GM18505 (cell line): Measurements from ENCODE around the gene HSPA5.
"Not testable (repeated sequence)": the region's sequence is repeated elsewhere in the genome, so short reads cannot be mapped to it uniquely, and the experiment has no call there.

ENCODE experiments used
- ATAC-seq: cut with Tn5 transposase; IDR thresholded peaks from one replicate; pipeline ENCODE4 v1.9.1; 2021; ENCODE audit not compliant: unreplicated experiment
- POLR2A ChIP-seq: IDR thresholded peaks from 4 replicates; pipeline ENCODE4 v1.6.1; 2011; ENCODE audit warnings: borderline replicate concordance; ENCODE audit not compliant: insufficient read depth, insufficient read length; ENCODE audit errors: extremely low read depth

Gene HSPA5

DNA sequence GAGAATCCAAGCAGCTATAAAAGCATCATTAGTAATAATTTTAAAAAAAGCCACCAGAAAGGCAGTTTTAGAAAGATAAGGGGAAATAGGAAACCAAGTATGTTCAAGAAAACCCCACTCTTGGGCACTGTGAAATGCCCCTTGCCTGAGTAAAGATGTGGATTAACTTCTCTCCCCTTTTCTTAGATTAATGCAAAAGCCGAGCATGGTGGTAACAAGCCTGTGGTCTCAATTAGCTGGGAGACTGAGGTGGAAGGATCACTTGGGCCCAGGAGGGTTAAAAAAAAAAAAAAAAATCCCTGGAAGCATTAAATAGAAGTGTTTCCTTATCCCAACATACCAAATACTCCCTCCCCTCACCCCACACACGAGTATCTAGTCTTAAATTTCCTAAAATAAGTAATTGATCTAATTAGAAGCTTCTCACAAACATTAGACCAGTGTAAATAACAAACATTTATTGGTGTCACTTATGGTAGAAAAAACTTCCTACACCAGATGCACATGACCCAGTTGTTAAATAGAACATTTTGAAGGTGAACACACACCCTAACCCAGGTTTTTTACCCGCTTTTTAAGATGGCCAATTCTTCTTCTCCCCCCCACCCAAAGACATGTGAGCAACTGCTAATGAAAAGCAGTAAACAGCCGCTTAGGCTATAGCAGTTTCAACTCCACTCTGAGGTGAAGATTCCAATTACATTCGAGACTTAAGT is 5.2 kb downstream of the HSPA5 start:
- TF ChIP-seq POLR2A: no peak
- no peak for ATAC-seq

DNA sequence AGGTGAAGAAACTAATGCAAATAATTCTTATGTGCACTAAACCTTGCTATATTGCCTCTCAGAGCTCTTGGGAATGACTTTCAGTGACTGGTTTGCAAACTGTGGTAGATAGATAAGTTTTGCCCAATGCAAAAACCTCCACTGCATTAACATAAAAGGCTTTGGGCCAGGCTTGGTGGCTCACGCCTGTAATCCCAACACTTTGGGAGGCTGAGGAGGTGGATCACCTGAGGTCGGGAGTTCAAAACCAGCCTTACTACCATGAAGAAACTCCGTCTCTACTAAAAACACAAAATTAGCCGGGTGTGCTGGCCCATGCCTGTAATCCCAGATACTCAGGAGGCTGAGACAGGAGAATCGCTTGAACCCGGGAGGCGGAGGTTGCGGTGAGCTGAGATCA is 7.0 kb downstream of the HSPA5 start:
- not testable (repeated sequence) for ATAC-seq

DNA sequence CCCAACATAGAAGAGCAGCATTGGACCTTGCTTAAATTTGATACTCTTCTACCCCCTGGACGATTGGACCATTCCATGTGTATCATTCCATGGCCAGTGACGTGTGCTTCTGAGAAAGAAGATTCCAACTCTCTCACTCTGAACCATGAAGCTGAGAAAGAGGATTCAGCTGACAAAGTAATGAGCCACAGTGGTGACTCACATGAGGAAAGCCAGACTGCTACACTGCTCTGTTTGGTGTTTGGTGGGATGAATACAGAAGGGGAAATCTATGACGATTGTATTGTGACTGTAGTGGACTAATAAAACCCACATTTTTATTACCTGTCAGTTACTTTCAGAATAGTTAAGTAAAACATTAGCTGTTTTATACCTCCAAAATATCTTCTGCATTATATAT is 7.5 kb downstream of the HSPA5 start:
- ATAC-seq: no peak
- TF ChIP-seq POLR2A: no peak

DNA sequence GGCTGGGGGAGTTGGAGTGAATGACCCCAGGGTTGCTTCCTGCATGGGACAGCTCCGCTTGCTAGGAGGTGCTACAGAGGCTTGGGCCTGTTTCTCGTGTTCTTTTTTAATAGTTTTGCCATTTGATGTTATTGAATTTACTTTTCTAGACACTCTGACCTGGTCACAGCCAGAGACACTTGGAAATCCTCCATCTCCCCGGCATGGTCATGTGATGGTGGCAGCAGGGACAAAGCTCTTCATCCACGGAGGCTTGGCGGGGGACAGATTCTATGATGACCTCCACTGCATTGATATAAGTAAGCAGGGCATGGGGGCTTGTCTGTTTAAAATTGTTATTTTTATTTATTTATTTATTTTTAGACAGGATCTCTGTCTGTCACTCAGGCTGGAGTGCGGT is 13.4 kb downstream of the HSPA5 start:
- no peak for ATAC-seq
- TF ChIP-seq POLR2A: no peak

DNA sequence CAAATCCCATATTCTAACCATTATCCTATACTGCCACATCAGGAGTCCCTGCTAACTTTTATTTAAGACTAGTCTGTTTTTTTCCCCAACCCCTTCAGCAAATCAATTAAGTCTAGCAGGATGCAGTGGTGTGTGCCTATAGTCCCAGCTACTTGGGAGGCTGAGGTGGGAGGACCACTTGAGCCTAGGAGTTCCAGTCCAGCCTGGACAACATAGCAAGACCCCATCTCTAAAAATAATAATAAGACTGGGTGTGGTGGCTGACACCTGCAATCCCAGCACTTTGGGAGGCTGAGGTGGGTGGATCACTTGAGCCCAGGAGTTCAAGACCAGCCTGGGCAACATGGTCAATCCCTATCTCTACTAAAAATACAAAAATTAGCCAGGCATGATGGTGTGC is 16.3 kb downstream of the HSPA5 start:
- not testable (repeated sequence) for ATAC-seq

DNA sequence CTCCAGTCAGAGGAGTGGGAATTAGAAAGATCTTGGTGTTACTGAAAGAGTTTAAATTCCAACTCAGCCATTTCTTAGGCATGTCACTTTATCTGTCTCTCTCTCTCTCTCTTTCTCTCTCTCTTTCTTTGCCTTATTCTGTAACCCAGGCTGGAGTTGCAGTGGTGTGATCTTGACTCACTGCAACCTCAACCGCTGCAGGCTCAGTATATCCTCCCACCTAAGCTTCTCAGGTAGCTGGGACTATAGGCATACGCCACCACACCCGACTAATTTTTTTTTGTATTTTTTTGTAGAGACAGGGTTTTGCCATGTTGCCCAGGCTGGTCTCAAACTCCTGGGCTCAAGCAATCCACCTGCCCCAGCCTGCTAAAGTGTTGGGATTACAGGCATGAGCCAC is 22.5 kb downstream of the HSPA5 start:
- ATAC-seq: no peak
- TF ChIP-seq POLR2A: no peak

DNA sequence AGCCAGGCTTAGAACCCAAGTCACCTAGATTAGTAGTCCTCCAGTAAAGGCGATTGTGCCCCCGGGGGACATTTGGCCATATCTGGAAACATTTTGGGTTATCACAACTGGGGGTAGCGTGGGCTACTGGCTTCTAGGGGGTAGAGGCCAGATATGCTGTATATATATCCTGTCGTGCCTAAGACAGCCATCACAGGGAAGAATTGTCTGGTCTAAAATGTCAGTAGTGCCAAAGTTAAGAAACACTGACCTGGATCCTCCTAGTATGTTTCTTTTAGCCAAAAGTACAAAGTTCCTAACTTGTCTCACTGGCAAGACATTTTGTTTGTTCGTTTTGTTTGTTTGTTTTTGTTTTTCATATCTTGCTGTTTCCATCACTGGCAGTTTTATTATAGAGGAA is 27.0 kb downstream of the HSPA5 start:
- TF ChIP-seq POLR2A: no peak
- no peak for ATAC-seq

DNA sequence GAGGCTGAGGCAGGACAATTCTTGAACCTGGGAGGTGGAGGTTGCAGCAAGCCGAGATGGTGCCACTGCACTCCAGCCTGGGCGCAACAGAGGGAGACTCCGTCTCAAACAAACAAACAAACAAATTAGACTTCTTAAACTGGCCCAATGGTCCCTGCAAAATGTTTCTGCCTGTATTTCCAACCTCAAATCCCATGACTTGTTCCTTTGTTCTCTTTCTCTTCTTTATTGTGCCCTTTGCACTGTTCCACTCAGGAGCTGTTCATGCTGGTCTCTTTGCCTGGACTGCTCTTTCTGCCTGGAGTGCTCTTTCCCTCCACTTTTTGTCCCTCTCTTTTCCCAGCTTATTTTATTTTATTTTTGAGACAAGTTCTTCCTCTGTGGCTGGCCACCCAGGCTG is 36.7 kb downstream of the HSPA5 start:
- no peak for ATAC-seq
- no peak for TF ChIP-seq POLR2A

DNA sequence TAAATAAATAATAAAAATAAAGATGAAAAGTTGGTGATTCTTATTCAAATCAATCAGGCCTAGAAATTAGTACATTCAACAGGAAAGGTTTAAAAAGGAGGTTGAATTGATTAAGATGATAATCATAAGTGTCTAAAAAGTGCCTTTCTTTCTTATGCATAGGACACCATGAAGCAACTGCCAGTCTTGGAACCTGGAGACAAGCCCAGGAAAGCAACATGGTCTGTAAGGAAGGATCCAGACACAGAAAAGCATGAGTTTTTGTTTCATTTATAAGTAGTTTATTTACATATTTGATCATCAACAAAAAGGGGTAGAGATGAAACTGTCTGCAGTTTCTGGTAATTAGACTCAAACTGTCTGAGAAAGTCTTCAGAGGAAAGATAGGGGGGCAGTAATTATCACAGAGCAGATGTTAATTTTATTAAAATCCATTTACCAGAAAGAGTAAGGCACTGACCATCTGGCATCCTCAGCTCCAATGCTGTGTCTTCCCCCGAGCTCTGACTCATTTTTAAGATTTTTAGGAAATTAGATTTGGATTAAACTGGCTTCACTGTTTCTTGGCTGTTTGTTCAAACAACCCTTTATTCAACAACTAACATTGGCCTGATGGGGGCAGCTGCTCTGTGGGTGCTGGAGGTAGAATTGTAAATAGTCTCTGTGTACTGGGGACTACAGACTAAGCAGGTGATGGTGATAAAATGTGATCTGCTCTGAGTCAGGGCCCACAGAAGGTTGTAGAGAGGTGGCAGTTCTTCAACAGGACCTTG is 38.1 kb downstream of the HSPA5 start:
- TF ChIP-seq POLR2A: no peak
- ATAC-seq: no peak

DNA sequence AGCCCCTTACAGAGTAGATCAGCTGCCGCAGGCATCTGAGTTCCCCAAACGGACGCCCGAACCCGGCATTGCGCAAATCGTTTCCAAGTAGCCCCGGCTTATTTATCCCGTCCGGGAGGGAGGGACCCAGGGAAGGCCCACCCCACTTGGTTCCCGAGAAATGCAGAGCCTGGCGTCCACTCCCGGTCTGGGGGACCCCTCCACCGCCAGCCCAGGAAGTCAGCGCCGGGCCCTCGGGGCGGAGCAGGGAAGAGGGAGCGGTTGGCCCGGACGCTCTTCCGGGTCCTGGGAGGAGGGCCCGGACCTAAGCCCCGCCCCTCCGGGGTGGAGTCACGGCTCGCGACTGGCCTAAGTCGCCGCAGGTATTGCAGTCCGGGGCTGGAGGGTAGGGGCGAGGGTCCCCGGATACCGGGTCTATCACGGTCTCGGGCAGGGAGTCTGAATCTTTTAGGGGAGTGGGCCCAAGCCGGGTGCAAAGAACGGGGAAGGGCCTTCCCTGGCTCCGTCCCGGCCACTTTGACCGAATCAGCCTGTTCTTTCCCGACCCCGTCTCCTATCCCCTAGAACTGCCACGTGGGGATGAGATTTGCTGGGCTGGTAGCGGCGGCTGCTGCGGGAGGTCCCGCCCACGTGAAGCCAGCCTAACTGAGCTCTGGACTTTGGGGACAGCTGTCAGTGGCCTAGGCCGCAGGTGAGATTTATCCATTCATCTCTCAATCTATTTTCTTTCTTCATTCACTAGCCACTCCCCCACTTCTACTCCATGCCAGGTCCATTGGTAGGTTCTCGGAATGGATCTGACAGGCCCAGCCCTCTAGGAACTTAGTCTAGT is 40.7 kb downstream of the HSPA5 start, which contains the start of gene RABEPK:
RABEPK (plus strand) TSS at position 327 of the 832 bp plus-strand sequence. CDS start 2,472 bp downstream, outside the sequence.
- peak; percentile 95 for ATAC-seq
- peak; percentile 94 for TF ChIP-seq POLR2A

DNA sequence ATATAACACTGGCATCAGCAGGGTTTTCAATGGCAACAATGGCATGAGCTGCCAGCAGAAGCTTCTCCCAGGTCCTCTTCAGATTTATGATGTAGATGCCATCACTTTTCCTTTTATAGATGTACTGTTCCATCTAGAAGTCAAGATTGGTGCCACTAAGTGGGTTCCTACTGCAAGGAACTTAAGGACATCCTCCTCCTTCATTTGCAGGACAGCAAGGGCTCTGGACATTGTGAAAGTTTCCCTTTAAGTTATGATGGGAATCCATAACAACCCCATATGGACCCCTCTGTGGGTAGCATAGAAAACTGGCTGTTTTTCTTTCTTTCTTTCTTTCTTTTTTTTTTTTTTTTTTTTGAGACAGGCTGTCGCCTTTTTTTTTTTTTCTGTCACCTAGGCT is 45.6 kb downstream of the HSPA5 start:
- not testable (repeated sequence) for ATAC-seq

DNA sequence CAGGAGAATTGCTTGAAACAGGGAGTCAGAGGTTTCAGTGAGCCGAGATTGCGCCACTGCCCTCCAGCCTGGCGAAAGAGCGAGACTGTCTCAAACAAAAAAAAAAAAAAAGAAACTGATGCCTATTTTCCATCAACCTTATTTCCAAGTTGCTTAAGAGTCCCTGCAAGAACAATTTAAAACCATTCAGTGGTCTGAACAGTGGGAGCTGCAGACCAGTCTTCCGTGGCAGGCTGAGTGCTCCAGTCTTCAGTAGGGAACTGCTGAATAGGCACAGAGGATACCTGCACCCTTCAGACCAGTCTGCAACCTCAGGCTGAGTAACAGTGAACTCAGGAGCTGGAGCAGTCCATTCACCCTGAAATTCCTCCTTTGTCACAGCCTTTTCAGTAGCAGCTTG is 46.7 kb downstream of the HSPA5 start:
- not testable (repeated sequence) for ATAC-seq

DNA sequence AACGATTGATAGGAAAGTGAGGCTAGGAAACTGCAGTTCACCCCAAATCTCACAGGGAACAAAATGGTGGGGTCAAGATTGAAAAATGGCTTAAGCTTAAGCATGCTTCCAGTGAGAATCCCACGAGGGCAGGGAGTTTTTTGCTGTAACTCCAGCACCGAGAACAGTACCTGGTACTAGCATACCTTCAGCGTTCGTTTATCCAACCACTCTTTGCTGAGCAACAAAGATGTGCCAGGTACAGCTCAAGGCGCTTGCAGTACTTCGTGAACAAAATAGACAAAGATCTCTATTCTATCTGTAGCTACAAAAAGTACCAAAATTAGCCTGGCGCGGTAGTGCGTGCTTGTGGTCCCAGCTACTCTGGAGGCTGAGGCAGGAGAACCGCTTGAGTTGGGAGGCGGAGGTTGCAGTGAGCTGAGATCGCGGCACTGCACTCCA is 50.8 kb downstream of the HSPA5 start:
- no peak for TF ChIP-seq POLR2A
- ATAC-seq: no peak
